Mucosa of stomach (tissue), 1 donor: Measurements from ENCODE around the gene TMEM9.

Source experiments
- H3K27me3 ChIP-seq: one replicate; pipeline ENCODE4 v1.7.0; 2013; ENCODE audit warnings: mild to moderate bottlenecking, low read length; ENCODE audit not compliant: control insufficient read depth, insufficient read depth
- H3K36me3 ChIP-seq: one replicate; pipeline ENCODE4 v1.7.0; 2013; ENCODE audit warnings: low read length; ENCODE audit not compliant: control insufficient read depth, insufficient read depth
- H3K4me1 ChIP-seq: one replicate; pipeline ENCODE4 v1.7.0; 2013; ENCODE audit warnings: mild to moderate bottlenecking, low read length; ENCODE audit not compliant: control insufficient read depth, insufficient read depth
- H3K4me3 ChIP-seq: one replicate; pipeline ENCODE4 v1.7.0; 2013; ENCODE audit warnings: low read length
- H3K9ac ChIP-seq: one replicate; pipeline ENCODE4 v1.7.0; 2013; ENCODE audit warnings: mild to moderate bottlenecking, low read length, moderate library complexity
- H3K9me3 ChIP-seq: one replicate; pipeline ENCODE4 v1.7.0; 2013; ENCODE audit warnings: mild to moderate bottlenecking, low read length, moderate library complexity; ENCODE audit not compliant: control insufficient read depth
- donor health status: Pancreatic carcinoma.

TMEM9 gene

GRCh38 chr1:201134405-201134804, 19.9 kb downstream of the TMEM9 start:
- Histone ChIP-seq H3K27me3 (no peaks in the 10 kb centered on the region), H3K9ac (no peak overlapping the region), H3K36me3 (no peaks in the 10 kb centered on the region)

GRCh38 chr1:201131398-201131797, 22.9 kb downstream of the TMEM9 start:
- Histone ChIP-seq H3K27me3 (no peaks in the 10 kb centered on the region), H3K4me3 (no peak overlapping the region), H3K9ac (no peak overlapping the region), H3K4me1 (peaks cover 13% of the 10 kb centered on the region), H3K9me3 (no peaks in the 10 kb centered on the region), H3K36me3 (no peaks in the 10 kb centered on the region)

More at GRCh38 chr1:201134405-201134804, 19.9 kb downstream of the TMEM9 start:
- Histone ChIP-seq H3K4me1 (peaks cover 24% of the 10 kb centered on the region), H3K4me3 (no peak overlapping the region), H3K9me3 (no peaks in the 10 kb centered on the region)

- H3K36me3 ChIP-seq, result no peaks in the 10 kb centered on the region
- no peaks in the 10 kb centered on the region for H3K9me3 ChIP-seq
- H3K9ac ChIP-seq, result no peak overlapping the region
- no peak overlapping the region for H3K4me3 ChIP-seq
- H3K4me1 ChIP-seq, result peaks cover 16% of the 10 kb centered on the region
- peaks cover 15% of the 10 kb centered on the region for H3K27me3 ChIP-seq
Observed at GRCh38 chr1:201128962-201129361, 25.3 kb downstream of the TMEM9 start.

- H3K36me3 ChIP-seq, result no peaks in the 10 kb centered on the region
- no peaks in the 10 kb centered on the region for H3K9me3 ChIP-seq
- H3K4me1 ChIP-seq, result peaks cover 16% of the 10 kb centered on the region
- peaks cover 19% of the 10 kb centered on the region for H3K27me3 ChIP-seq
- no peak overlapping the region for H3K9ac ChIP-seq
- no peak overlapping the region for H3K4me3 ChIP-seq
Observed at GRCh38 chr1:201128476-201128875, 25.8 kb downstream of the TMEM9 start.

GRCh38 chr1:201127755-201128455, 26.4 kb downstream of the TMEM9 start:
- H3K9ac ChIP-seq, result no peak overlapping the region
- peaks cover 19% of the 10 kb centered on the region for H3K27me3 ChIP-seq
- no peaks in the 10 kb centered on the region for H3K9me3 ChIP-seq
- no peaks in the 10 kb centered on the region for H3K36me3 ChIP-seq
- H3K4me1 ChIP-seq, result peaks cover 16% of the 10 kb centered on the region
- no peak overlapping the region for H3K4me3 ChIP-seq

- H3K4me1 ChIP-seq, result peaks cover 16% of the 10 kb centered on the region
- no peak within 1 kb of the TSS for H3K4me3 ChIP-seq
- H3K36me3 ChIP-seq, result no peaks in the 10 kb centered on the region
- peak within 1 kb of the TSS; percentile 43 for H3K9ac ChIP-seq
- peaks cover 19% of the 10 kb centered on the region for H3K27me3 ChIP-seq
- H3K9me3 ChIP-seq, result no peaks in the 10 kb centered on the region
Observed at GRCh38 chr1:201126832-201127754, 27.2 kb downstream of the TMEM9 start, which contains the start of gene ASCL5. Gene ASCL5, minus strand, starts transcription at chr1:201127184. Its CDS starts 11,812 bp downstream, at chr1:201115372.

GRCh38 chr1:201126463-201126831, 27.8 kb downstream of the TMEM9 start:
- peak overlapping the region; percentile 31 for H3K9ac ChIP-seq
- no peaks in the 10 kb centered on the region for H3K36me3 ChIP-seq
- H3K4me1 ChIP-seq, result peaks cover 16% of the 10 kb centered on the region
- peaks cover 19% of the 10 kb centered on the region for H3K27me3 ChIP-seq
- no peak overlapping the region for H3K4me3 ChIP-seq
- no peaks in the 10 kb centered on the region for H3K9me3 ChIP-seq

- Histone ChIP-seq H3K4me3 (no peak overlapping the region), H3K27me3 (peaks cover 24% of the 10 kb centered on the region), H3K9me3 (no peaks in the 10 kb centered on the region), H3K36me3 (no peaks in the 10 kb centered on the region), H3K9ac (no peak overlapping the region), H3K4me1 (peaks cover 16% of the 10 kb centered on the region)
Observed at GRCh38 chr1:201125800-201126199, 28.5 kb downstream of the TMEM9 start.

- Histone ChIP-seq H3K9me3 (no peaks in the 10 kb centered on the region), H3K4me1 (peaks cover 16% of the 10 kb centered on the region), H3K4me3 (no peak overlapping the region), H3K27me3 (peaks cover 24% of the 10 kb centered on the region), H3K36me3 (no peaks in the 10 kb centered on the region), H3K9ac (no peak overlapping the region)
Observed at GRCh38 chr1:201125019-201125418, 29.3 kb downstream of the TMEM9 start.

GRCh38 chr1:201123866-201124265, 30.4 kb downstream of the TMEM9 start:
- no peaks in the 10 kb centered on the region for H3K9me3 ChIP-seq
- no peaks in the 10 kb centered on the region for H3K36me3 ChIP-seq
- H3K4me3 ChIP-seq, result no peak overlapping the region
- H3K4me1 ChIP-seq, result peaks cover 16% of the 10 kb centered on the region
- H3K9ac ChIP-seq, result no peak overlapping the region
- H3K27me3 ChIP-seq, result peaks cover 24% of the 10 kb centered on the region

GRCh38 chr1:201122321-201122957, 31.8 kb downstream of the TMEM9 start:
- Histone ChIP-seq H3K4me3 (no peak overlapping the region), H3K27me3 (peaks cover 24% of the 10 kb centered on the region), H3K4me1 (peaks cover 15% of the 10 kb centered on the region), H3K36me3 (no peaks in the 10 kb centered on the region), H3K9ac (no peak overlapping the region), H3K9me3 (no peaks in the 10 kb centered on the region)
